ENCODE results near the gene GZMM.

GRCh38 chr19:566844-567243 is 23.0 kb downstream of the GZMM start:
- TF ChIP-seq CTCF (IDR thresholded peaks at IDR 0.05) (no peak), POLR2A (IDR thresholded peaks at IDR 0.05) (no peak)

All from adrenal gland (tissue), 5 donors.